GM18951 (cell line): ENCODE results near the gene IFNA1.

ENCODE experiments used
- POLR2A ChIP-seq: IDR thresholded peaks from 4 replicates; pipeline ENCODE4 v1.6.1; 2011; ENCODE audit warnings: mild to moderate bottlenecking; ENCODE audit not compliant: insufficient read length, insufficient read depth; ENCODE audit errors: extremely low read depth
- in situ Hi-C: fragments of 300-500 bp; cut with MboI; formaldehyde crosslinking; loops from one replicate; pipeline ENCODE4 v1.12.0; 2022; ENCODE audit warnings: low sequenced_read_pairs, mixed read lengths, inconsistent platforms; ENCODE audit not compliant: unreplicated experiment

Gene IFNA1

GRCh38 chr9:21440139-21440538 lies at the start of gene IFNA1:
TSS of gene IFNA1 (plus strand) at chr9:21440439. CDS start at chr9:21440508, 69 bp downstream.
- TF ChIP-seq POLR2A: no peak
- in situ Hi-C loops: no loop called here

GRCh38 chr9:21392270-21392669 lies 48.0 kb upstream of the IFNA1 start:
- no peak for TF ChIP-seq POLR2A
- in situ Hi-C loops: no loop called here

GRCh38 chr9:21395778-21396717 lies 44.2 kb upstream of the IFNA1 start:
- no peak for TF ChIP-seq POLR2A

GRCh38 chr9:21398955-21399489 lies 41.2 kb upstream of the IFNA1 start:
- in situ Hi-C loops: loop anchor here (5.0 kb wide), 1 partner anchor 67 kb away; no protein-coding TSS in a partner anchor
- no peak for TF ChIP-seq POLR2A

More at GRCh38 chr9:21395778-21396717, 44.2 kb upstream of the IFNA1 start:
- in situ Hi-C loops: loop anchor here (5.0 kb wide), 1 partner anchor 64 kb away; no protein-coding TSS in a partner anchor

- in situ Hi-C loops: loop anchor here (5.0 kb wide), 1 partner anchor 68 kb away; no protein-coding TSS in a partner anchor
- no peak for TF ChIP-seq POLR2A
Observed at GRCh38 chr9:21399956-21400355, 40.3 kb upstream of the IFNA1 start.

GRCh38 chr9:21402386-21403251 lies 37.6 kb upstream of the IFNA1 start:
- in situ Hi-C loops: no loop called here
- TF ChIP-seq POLR2A: peak; percentile 11

- in situ Hi-C loops: no loop called here
- no peak for TF ChIP-seq POLR2A
Observed at GRCh38 chr9:21404146-21404545, 36.1 kb upstream of the IFNA1 start.

GRCh38 chr9:21408817-21409216 lies 31.4 kb upstream of the IFNA1 start, which contains the start of gene IFNA8:
TSS of gene IFNA8 (plus strand) at chr9:21409117. CDS start at chr9:21409177, 60 bp downstream.
- no peak for TF ChIP-seq POLR2A
- in situ Hi-C loops: no loop called here

- TF ChIP-seq POLR2A: no peak
- in situ Hi-C loops: no loop called here
Observed at GRCh38 chr9:21412107-21412506, 28.1 kb upstream of the IFNA1 start.

GRCh38 chr9:21413151-21413550 lies 27.1 kb upstream of the IFNA1 start:
- in situ Hi-C loops: no loop called here
- no peak for TF ChIP-seq POLR2A

GRCh38 chr9:21413624-21414023 lies 26.6 kb upstream of the IFNA1 start:
- no peak for TF ChIP-seq POLR2A
- in situ Hi-C loops: no loop called here

GRCh38 chr9:21414220-21414940 lies 25.9 kb upstream of the IFNA1 start:
- no peak for TF ChIP-seq POLR2A
- in situ Hi-C loops: no loop called here
